Measurements from ENCODE around the gene CGREF1.
"Not testable (repeated sequence)": the region's sequence is repeated elsewhere in the genome, so short reads cannot be mapped to it uniquely, and the experiment has no call there.

GRCh38 chr2:27119330-27119670, 372 bp upstream of the CGREF1 start:
- TF ChIP-seq, protein P1, sequence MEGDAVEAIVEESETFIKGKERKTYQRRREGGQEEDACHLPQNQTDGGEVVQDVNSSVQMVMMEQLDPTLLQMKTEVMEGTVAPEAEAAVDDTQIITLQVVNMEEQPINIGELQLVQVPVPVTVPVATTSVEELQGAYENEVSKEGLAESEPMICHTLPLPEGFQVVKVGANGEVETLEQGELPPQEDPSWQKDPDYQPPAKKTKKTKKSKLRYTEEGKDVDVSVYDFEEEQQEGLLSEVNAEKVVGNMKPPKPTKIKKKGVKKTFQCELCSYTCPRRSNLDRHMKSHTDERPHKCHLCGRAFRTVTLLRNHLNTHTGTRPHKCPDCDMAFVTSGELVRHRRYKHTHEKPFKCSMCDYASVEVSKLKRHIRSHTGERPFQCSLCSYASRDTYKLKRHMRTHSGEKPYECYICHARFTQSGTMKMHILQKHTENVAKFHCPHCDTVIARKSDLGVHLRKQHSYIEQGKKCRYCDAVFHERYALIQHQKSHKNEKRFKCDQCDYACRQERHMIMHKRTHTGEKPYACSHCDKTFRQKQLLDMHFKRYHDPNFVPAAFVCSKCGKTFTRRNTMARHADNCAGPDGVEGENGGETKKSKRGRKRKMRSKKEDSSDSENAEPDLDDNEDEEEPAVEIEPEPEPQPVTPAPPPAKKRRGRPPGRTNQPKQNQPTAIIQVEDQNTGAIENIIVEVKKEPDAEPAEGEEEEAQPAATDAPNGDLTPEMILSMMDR (IDR thresholded peaks at IDR 0.05; ENCODE audit: insufficient read depth, low read length), result not testable (repeated sequence)
- TF ChIP-seq, protein P2, sequence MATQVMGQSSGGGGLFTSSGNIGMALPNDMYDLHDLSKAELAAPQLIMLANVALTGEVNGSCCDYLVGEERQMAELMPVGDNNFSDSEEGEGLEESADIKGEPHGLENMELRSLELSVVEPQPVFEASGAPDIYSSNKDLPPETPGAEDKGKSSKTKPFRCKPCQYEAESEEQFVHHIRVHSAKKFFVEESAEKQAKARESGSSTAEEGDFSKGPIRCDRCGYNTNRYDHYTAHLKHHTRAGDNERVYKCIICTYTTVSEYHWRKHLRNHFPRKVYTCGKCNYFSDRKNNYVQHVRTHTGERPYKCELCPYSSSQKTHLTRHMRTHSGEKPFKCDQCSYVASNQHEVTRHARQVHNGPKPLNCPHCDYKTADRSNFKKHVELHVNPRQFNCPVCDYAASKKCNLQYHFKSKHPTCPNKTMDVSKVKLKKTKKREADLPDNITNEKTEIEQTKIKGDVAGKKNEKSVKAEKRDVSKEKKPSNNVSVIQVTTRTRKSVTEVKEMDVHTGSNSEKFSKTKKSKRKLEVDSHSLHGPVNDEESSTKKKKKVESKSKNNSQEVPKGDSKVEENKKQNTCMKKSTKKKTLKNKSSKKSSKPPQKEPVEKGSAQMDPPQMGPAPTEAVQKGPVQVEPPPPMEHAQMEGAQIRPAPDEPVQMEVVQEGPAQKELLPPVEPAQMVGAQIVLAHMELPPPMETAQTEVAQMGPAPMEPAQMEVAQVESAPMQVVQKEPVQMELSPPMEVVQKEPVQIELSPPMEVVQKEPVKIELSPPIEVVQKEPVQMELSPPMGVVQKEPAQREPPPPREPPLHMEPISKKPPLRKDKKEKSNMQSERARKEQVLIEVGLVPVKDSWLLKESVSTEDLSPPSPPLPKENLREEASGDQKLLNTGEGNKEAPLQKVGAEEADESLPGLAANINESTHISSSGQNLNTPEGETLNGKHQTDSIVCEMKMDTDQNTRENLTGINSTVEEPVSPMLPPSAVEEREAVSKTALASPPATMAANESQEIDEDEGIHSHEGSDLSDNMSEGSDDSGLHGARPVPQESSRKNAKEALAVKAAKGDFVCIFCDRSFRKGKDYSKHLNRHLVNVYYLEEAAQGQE (IDR thresholded peaks at IDR 0.05; ENCODE audit: insufficient replicate concordance, low read depth), result not testable (repeated sequence)
- not testable (repeated sequence) for TF ChIP-seq SPI1 (IDR thresholded peaks at IDR 0.05; ENCODE audit: borderline replicate concordance, low read depth); POLR2AphosphoS5 (IDR thresholded peaks at IDR 0.05; ENCODE audit: low read depth); GABPA (IDR thresholded peaks at IDR 0.05; ENCODE audit: low read depth)

All from HL-60 (cell line).